ENCODE data around the gene GRHL3. TPM values are rescaled to one million over a fixed set of nuclear protein-coding genes. Genes with fewer than 3 reads are reported as not detected.
A peak's percentile ranks its signal among the peaks of the same experiment; 100 is the strongest.

GRHL3 gene
- total RNA-seq, 1 experiment from 2014 or later, result 2.5 TPM

- TF ChIP-seq GABPB1 (CRISPR knock-in tag; IDR thresholded peaks at IDR 0.05), result no peak
- TF ChIP-seq EMX1 (CRISPR knock-in tag; IDR thresholded peaks at IDR 0.05), result no peak
- no peak for TF ChIP-seq ZNF416 (CRISPR knock-in tag; IDR thresholded peaks at IDR 0.05)
- no peak for TF ChIP-seq NFYB (CRISPR knock-in tag; conservative IDR thresholded peaks at IDR 0.05; ENCODE audit: low read depth)
Measured at GRCh38 chr1:24373044-24373443, 53.9 kb downstream of the GRHL3 start (continued).

GRCh38 chr1:24373710-24374109 is 54.6 kb downstream of the GRHL3 start:
- no peak for DNase-seq (ENCODE audit: low spot score)
- Mint-ChIP-seq H3K4me1 (peaks cover 24% of the 10 kb centered on the region), H3K27ac (peak overlapping the region; percentile 74), H3K36me3 (no peaks in the 10 kb centered on the region), H3K4me3 (no peak overlapping the region), H3K27me3 (ENCODE audit: low read depth) (no peaks in the 10 kb centered on the region), H3K9me3 (no peaks in the 10 kb centered on the region)
- ChIA-PET POLR2A (interaction anchor here (0.5 to 0.7 kb wide), 3 partner anchors 41 to 606 kb away, joined by 3 to 4 read pairs (median 3); no protein-coding TSS in a partner anchor), CTCF (interaction anchor here (0.7 to 1.9 kb wide), 5 partner anchors 8 to 204 kb away, joined by 3 to 12 read pairs (median 4); no protein-coding TSS in a partner anchor)
- no peak for ATAC-seq
- TF ChIP-seq FOXK1 (CRISPR knock-in tag; IDR thresholded peaks at IDR 0.05) (no peak), ZNF281 (CRISPR knock-in tag; IDR thresholded peaks at IDR 0.05) (no peak), ZNF219 (CRISPR knock-in tag; IDR thresholded peaks at IDR 0.05; ENCODE audit: borderline replicate concordance) (no peak), NR1H2 (CRISPR knock-in tag; IDR thresholded peaks at IDR 0.05) (no peak), HMGXB4 (CRISPR knock-in tag; IDR thresholded peaks at IDR 0.05) (no peak), NFE2L1 (CRISPR knock-in tag; IDR thresholded peaks at IDR 0.05) (no peak)

GRCh38 chr1:24374891-24375786 is 56.0 kb downstream of the GRHL3 start:
- Mint-ChIP-seq H3K36me3 (no peaks in the 10 kb centered on the region), H3K27ac (peak overlapping the region; percentile 97), H3K4me1 (peaks cover 24% of the 10 kb centered on the region), H3K4me3 (no peak overlapping the region), H3K27me3 (ENCODE audit: low read depth) (no peaks in the 10 kb centered on the region), H3K9me3 (no peaks in the 10 kb centered on the region)
- peak; percentile 42 for DNase-seq (ENCODE audit: low spot score)
- peak; percentile 89 for ATAC-seq
- ChIA-PET POLR2A (no interaction called here), CTCF (interaction anchor here (0.8 to 1.4 kb wide), 5 partner anchors 11 to 176 kb away, joined by 3 to 4 read pairs (median 3); partner anchors contain the start of gene GRHL3)
- TF ChIP-seq STAT6 (CRISPR knock-in tag; conservative IDR thresholded peaks at IDR 0.05; ENCODE audit: low read depth) (no peak), PRDM15 (CRISPR knock-in tag; IDR thresholded peaks at IDR 0.05) (no peak), ZNF138 (CRISPR knock-in tag; conservative IDR thresholded peaks at IDR 0.05) (no peak), CTCF (IDR thresholded peaks at IDR 0.05) (no peak), ATF2 (CRISPR knock-in tag; IDR thresholded peaks at IDR 0.05; ENCODE audit: borderline replicate concordance, low read depth) (no peak), ETV6 (CRISPR knock-in tag; IDR thresholded peaks at IDR 0.05) (no peak), CREB1 (CRISPR knock-in tag; IDR thresholded peaks at IDR 0.05) (no peak), FOXJ3 (CRISPR knock-in tag; IDR thresholded peaks at IDR 0.05; ENCODE audit: borderline replicate concordance) (no peak)
